Endothelial cell of umbilical vein (primary cell): ENCODE data around the gene SORCS2. TPM values are rescaled to one million over a fixed set of nuclear protein-coding genes. Genes with fewer than 3 reads are reported as not detected.

Experiments
- BruUV-seq: library from RNA; stranded (reverse); fragments of 400-500 nt; replicated peaks from 2 replicates; lab custom pipeline; 2021; lab: Mats Ljungman, UMichigan
- CTCF ChIA-PET: fragments of 300-600, 350-600 bp; sonication (Branson Sonifier 250); formaldehyde crosslinking; loops from one replicate; lab custom pipeline; 2021; ENCODE audit warnings: antibody characterized with exemption, inconsistent platforms; lab: Charles Lee
- POLR2A ChIA-PET: fragments of 300-600, 350-600 bp; sonication (Branson Sonifier 250); formaldehyde crosslinking; loops from one replicate; lab custom pipeline; 2021; ENCODE audit warnings: antibody characterized with exemption, inconsistent platforms; lab: Charles Lee
- DNase-seq: peaks from one replicate; pipeline ENCODE4 v3.0.0-alpha.2; 2011; ENCODE audit warnings: low read depth, low spot score
- FAIRE-seq: peaks from 2 replicates; lab custom pipeline; 2011; peaks lifted over from hg19 to GRCh38; lab: Jason Lieb, UNC
- H2AFZ ChIP-seq: 2 replicates; pipeline ENCODE4 v1.6.0; 2012; ENCODE audit warnings: low read depth, low read length, control low read depth, inconsistent platforms
- H3K27ac ChIP-seq: 2 replicates; pipeline ENCODE4 v1.5.1; 2011; ENCODE audit warnings: low read depth, mild to moderate bottlenecking, control low read depth, low read length, moderate library complexity; ENCODE audit not compliant: insufficient read depth
- H3K27me3 ChIP-seq, 2 experiments: 2 replicates each; pipeline versions ENCODE4 v1.6.0 to v1.6.1; 2011; ENCODE audit warnings: low read length in 2 of 2, mixed read lengths in 1 of 2; ENCODE audit not compliant: control insufficient read depth in 2 of 2, insufficient read depth in 2 of 2
- H3K36me3 ChIP-seq, 2 experiments: 2 replicates in 1 of 2; 3 replicates in 1 of 2; pipeline ENCODE4 v1.5.1; 2011; ENCODE audit warnings: low read length in 2 of 2, mild to moderate bottlenecking in 1 of 2, moderate library complexity in 1 of 2; ENCODE audit not compliant: control insufficient read depth in 2 of 2, insufficient read depth in 2 of 2; ENCODE audit errors: extremely low read depth in 1 of 2
- H3K4me1 ChIP-seq: 3 replicates; pipeline ENCODE4 v1.5.1; 2011; ENCODE audit warnings: mild to moderate bottlenecking, low read length; ENCODE audit not compliant: control insufficient read depth, insufficient read depth; ENCODE audit errors: extremely low read depth
- H3K4me2 ChIP-seq: 2 replicates; pipeline ENCODE4 v1.6.1; 2011; ENCODE audit warnings: low read length, control low read depth, mixed read lengths; ENCODE audit not compliant: insufficient read depth
- H3K4me3 ChIP-seq, 3 experiments: fragments of 200-600 bp in 1 of 3; sonication (generic), shearing (Covaris generic) in 1 of 3; replicated peaks in 1 of 3; 2 replicates each; pipeline ENCODE4 v1.5.1; 2011 to 2016; ENCODE audit warnings: control low read depth in 3 of 3, low read length in 3 of 3, mild to moderate bottlenecking in 2 of 3, inconsistent platforms in 1 of 3, low read depth in 1 of 3, moderate library complexity in 1 of 3; ENCODE audit not compliant: insufficient read depth in 1 of 3
- H3K79me2 ChIP-seq: 2 replicates; pipeline ENCODE4 v1.6.0; 2012; ENCODE audit warnings: low read length, inconsistent platforms; ENCODE audit not compliant: control insufficient read depth, insufficient read depth
- H3K9ac ChIP-seq: replicated peaks from 2 replicates; pipeline ENCODE3; 2011; ENCODE audit warnings: low read length, control low read depth; ENCODE audit not compliant: insufficient read depth; ENCODE audit errors: extremely low read depth
- H3K9me1 ChIP-seq: replicated peaks from 3 replicates; pipeline ENCODE4 v1.6.0; 2011; ENCODE audit warnings: mild to moderate bottlenecking, low read length; ENCODE audit not compliant: control insufficient read depth, insufficient read depth; ENCODE audit errors: extremely low read depth
- H3K9me3 ChIP-seq: replicated peaks from 2 replicates; pipeline ENCODE4 v1.5.1; 2012; ENCODE audit warnings: low read length, inconsistent platforms; ENCODE audit not compliant: control insufficient read depth, insufficient read depth
- H4K20me1 ChIP-seq: replicated peaks from 2 replicates; pipeline ENCODE3; 2011; ENCODE audit warnings: mild to moderate bottlenecking, low read length; ENCODE audit not compliant: control insufficient read depth, insufficient read depth; ENCODE audit errors: extremely low read depth
- CTCF ChIP-seq, 2 donors: IDR thresholded peaks; 1 replicate in 1 of 2; 2 replicates in 1 of 2; pipeline ENCODE4 v1.5.1; 2011; ENCODE audit warnings: low read length in 2 of 2, mild to moderate bottlenecking in 2 of 2, moderate library complexity in 2 of 2, control low read depth in 1 of 2, inconsistent platforms in 1 of 2, low read depth in 1 of 2; ENCODE audit not compliant: insufficient read depth in 1 of 2; ENCODE audit errors: extremely low read depth in 1 of 2
- EZH2 ChIP-seq: IDR thresholded peaks from 2 replicates; pipeline ENCODE4 v1.6.1; 2012; ENCODE audit warnings: borderline replicate concordance, low read depth, mild to moderate bottlenecking, moderate library complexity, low read length, inconsistent platforms; ENCODE audit not compliant: severe bottlenecking
- MAX ChIP-seq: IDR thresholded peaks from 2 replicates; pipeline ENCODE4 v1.6.1; 2011; ENCODE audit not compliant: insufficient read depth, insufficient read length
- POLR2A ChIP-seq: IDR thresholded peaks from 2 replicates; pipeline ENCODE4 v1.6.1; 2012; ENCODE audit warnings: low read depth, mild to moderate bottlenecking, control low read depth, low read length
- POLR2AphosphoS5 ChIP-seq: IDR thresholded peaks from 2 replicates; pipeline ENCODE4 v1.6.1; 2012; ENCODE audit warnings: low read depth, mild to moderate bottlenecking, control low read depth, low read length, moderate library complexity; ENCODE audit not compliant: insufficient read depth
- dilution Hi-C: fragments of 300-500 bp; cut with MboI; formaldehyde crosslinking; loops from one replicate; pipeline ENCODE4 v1.15.0; 2019; ENCODE audit warnings: low sequenced_read_pairs; ENCODE audit not compliant: extremely low pct_ligation_motif_present
- intact Hi-C: fragments of 100-400 bp; cut with micrococcal nuclease; formaldehyde crosslinking; loops from one replicate; pipeline ENCODE4 v1.10.0; 2022
- polyA plus RNA-seq, 4 experiments: library from polyadenylated mRNA; depleted of rRNA in 3 of 4; stranded (reverse) in 3 of 4; unstranded in 1 of 4; fragments of >200 nt; gene quantifications; 2 replicates each; pipeline versions ENCODE4 v1.2.1 to v1.2.3, GENCODE V29; 2011 to 2012; ENCODE audit warnings: missing spikeins in 1 of 4
- total RNA-seq: library from RNA; stranded (reverse); gene quantifications from 2 replicates; pipeline ENCODE4 v1.2.3, GENCODE V29; 2021

SORCS2 gene
- total and polyA plus RNA-seq, 2 donors (not counting 3 experiments of a cell fraction or from before 2014, with no cell fraction given): not detected

GRCh38 chr4:7427831-7428260 lies 235.5 kb downstream of the SORCS2 start:
- Histone ChIP-seq H3K9me3 (no peaks in the 10 kb centered on the region), H3K79me2 (no peaks in the 10 kb centered on the region), H3K27me3 (no peaks in the 10 kb centered on the region), H3K36me3 (no peaks in the 10 kb centered on the region), H3K9me1 (no peaks in the 10 kb centered on the region), H4K20me1 (no peaks in the 10 kb centered on the region), H2AFZ (no peak overlapping the region), H3K4me3 (no peak overlapping the region), H3K4me2 (no peak overlapping the region), H3K4me1 (no peaks in the 10 kb centered on the region), H3K27ac (no peak overlapping the region), H3K9ac (no peak overlapping the region)
- no peak for FAIRE-seq
- CTCF ChIA-PET: no interaction called here
- no peak for DNase-seq
- POLR2A ChIA-PET: no interaction called here
- dilution Hi-C loops: no loop called here
- TF ChIP-seq POLR2A (no peak), MAX (no peak), EZH2 (no peak), CTCF (IDR thresholded peaks at IDR 0.05; ENCODE audit: extremely low read depth in 1 of 2, insufficient read depth in 1 of 2, low read depth in 1 of 2, low read length in 2 of 2) (no peak), POLR2AphosphoS5 (no peak)
- intact Hi-C loops: no loop called here
- BruUV-seq: no TSS peak
